Skeletal muscle tissue (tissue), 4 donors: ENCODE measurements around the gene MGAT2. TPM values are rescaled to one million over a fixed set of nuclear protein-coding genes. Genes with fewer than 3 reads are reported as not detected.
"Not testable (repeated sequence)": the region's sequence is repeated elsewhere in the genome, so short reads cannot be mapped to it uniquely, and the experiment has no call there.

Source experiments
- H3K27ac ChIP-seq: one replicate; pipeline ENCODE4 v1.7.0; 2013; ENCODE audit warnings: mild to moderate bottlenecking, low read depth, low read length, inconsistent platforms
- H3K27me3 ChIP-seq, 3 donors: one replicate each; pipeline ENCODE4 v1.7.0; 2013; ENCODE audit warnings: low read length in 3 of 3; ENCODE audit not compliant: control insufficient read depth in 3 of 3, insufficient read depth in 3 of 3
- H3K36me3 ChIP-seq, 3 donors: one replicate each; pipeline ENCODE4 v1.7.0; 2013; ENCODE audit warnings: low read length in 3 of 3; ENCODE audit not compliant: control insufficient read depth in 3 of 3, insufficient read depth in 3 of 3
- H3K4me1 ChIP-seq, 3 donors: one replicate each; pipeline ENCODE4 v1.7.0; 2013; ENCODE audit warnings: low read length in 3 of 3, mild to moderate bottlenecking in 3 of 3; ENCODE audit not compliant: control insufficient read depth in 3 of 3, insufficient read depth in 3 of 3
- H3K4me3 ChIP-seq, 3 donors: one replicate each; pipeline ENCODE4 v1.7.0; 2013; ENCODE audit warnings: low read length in 3 of 3
- H3K9ac ChIP-seq, 3 donors: one replicate each; pipeline ENCODE4 v1.7.0; 2013; ENCODE audit warnings: low read length in 3 of 3, mild to moderate bottlenecking in 3 of 3, moderate library complexity in 2 of 3, low read depth in 1 of 3
- H3K9me3 ChIP-seq, 3 donors: one replicate each; pipeline ENCODE4 v1.7.0; 2013; ENCODE audit warnings: low read length in 3 of 3; ENCODE audit not compliant: control insufficient read depth in 3 of 3
- total RNA-seq: library from RNA; depleted of rRNA; stranded (reverse); fragments of >200 nt; gene quantifications from one replicate; pipeline ENCODE4 v1.2.3, GENCODE V29; 2014
- donor health status: Osteomylitis.

MGAT2 gene
- total RNA-seq, 1 donor from 2014 or later, result 28.2 TPM

- Histone ChIP-seq H3K9me3 (no peaks in the 10 kb centered on the region), H3K4me1 (no peaks in the 10 kb centered on the region), H3K9ac (no peak overlapping the region), H3K27ac (no peak overlapping the region), H3K27me3 (no peaks in the 10 kb centered on the region), H3K4me3 (no peak overlapping the region), H3K36me3 (peaks cover 0 to 9% (median 0%) of the 10 kb centered on the region in 3 donors)
Observed at GRCh38 chr14:49607583-49607982, 13.0 kb upstream of the MGAT2 start.

- H3K9ac ChIP-seq, result no peak overlapping the region
- H3K36me3 ChIP-seq, result peaks cover 0 to 9% (median 0%) of the 10 kb centered on the region in 3 donors
- no peak overlapping the region for H3K4me3 ChIP-seq
- no peak overlapping the region for H3K27ac ChIP-seq
- H3K4me1 ChIP-seq, result no peaks in the 10 kb centered on the region
- no peaks in the 10 kb centered on the region for H3K9me3 ChIP-seq
- no peaks in the 10 kb centered on the region for H3K27me3 ChIP-seq
Observed at GRCh38 chr14:49612251-49612650, 8.3 kb upstream of the MGAT2 start.

GRCh38 chr14:49612671-49613070 lies 7.9 kb upstream of the MGAT2 start:
- Histone ChIP-seq H3K36me3 (peaks cover 0 to 9% (median 3%) of the 10 kb centered on the region in 3 donors), H3K4me3 (no peak overlapping the region), H3K27ac (no peak overlapping the region), H3K9ac (no peak overlapping the region), H3K9me3 (no peaks in the 10 kb centered on the region), H3K4me1 (no peaks in the 10 kb centered on the region), H3K27me3 (no peaks in the 10 kb centered on the region)

GRCh38 chr14:49614196-49614595 lies 6.4 kb upstream of the MGAT2 start:
- peaks cover 0 to 1% (median under 1%) of the 10 kb centered on the region in 3 donors for H3K4me1 ChIP-seq
- H3K9ac ChIP-seq, result no peak overlapping the region
- no peak overlapping the region for H3K27ac ChIP-seq
- H3K9me3 ChIP-seq, result no peaks in the 10 kb centered on the region
- H3K36me3 ChIP-seq, result peaks cover 2 to 18% (median 12%) of the 10 kb centered on the region in 3 donors
- no peaks in the 10 kb centered on the region for H3K27me3 ChIP-seq
- no peak overlapping the region for H3K4me3 ChIP-seq

- no peak overlapping the region for H3K9ac ChIP-seq
- H3K27ac ChIP-seq, result no peak overlapping the region
- peaks cover 2 to 18% (median 12%) of the 10 kb centered on the region in 3 donors for H3K36me3 ChIP-seq
- peaks cover 0 to 12% (median 8%) of the 10 kb centered on the region in 3 donors for H3K4me1 ChIP-seq
- no peaks in the 10 kb centered on the region for H3K9me3 ChIP-seq
- no peaks in the 10 kb centered on the region for H3K27me3 ChIP-seq
- H3K4me3 ChIP-seq, result no peak overlapping the region
Observed at GRCh38 chr14:49615776-49616175, 4.8 kb upstream of the MGAT2 start.

- peaks cover 13 to 28% (median 26%) of the 10 kb centered on the region in 3 donors for H3K4me1 ChIP-seq
- H3K9ac ChIP-seq, result no peak overlapping the region
- H3K36me3 ChIP-seq, result peaks cover 2 to 18% (median 12%) of the 10 kb centered on the region in 3 donors
- no peaks in the 10 kb centered on the region for H3K9me3 ChIP-seq
- no peaks in the 10 kb centered on the region for H3K27me3 ChIP-seq
- no peak overlapping the region for H3K27ac ChIP-seq
- H3K4me3 ChIP-seq, result no peak overlapping the region
Observed at GRCh38 chr14:49617852-49618519, 2.6 kb upstream of the MGAT2 start.

GRCh38 chr14:49619273-49619672 lies 1.3 kb upstream of the MGAT2 start:
- peak overlapping the region; percentile 96 to 97 (median 97) for H3K4me3 ChIP-seq
- peaks cover 2 to 21% (median 12%) of the 10 kb centered on the region in 3 donors for H3K36me3 ChIP-seq
- H3K27me3 ChIP-seq, H3K27ac ChIP-seq, H3K9me3 ChIP-seq: not testable (repeated sequence)
- H3K4me1 ChIP-seq, result peaks cover 24 to 35% (median 26%) of the 10 kb centered on the region in 3 donors
- peak overlapping the region in 2 of 3 donors; percentile 98 to 99 for H3K9ac ChIP-seq

- Histone ChIP-seq H3K4me3 (peak overlapping the region; percentile 96 to 97 (median 97)), H3K36me3 (peaks cover 2 to 22% (median 12%) of the 10 kb centered on the region in 3 donors), H3K9ac (peak overlapping the region; percentile 98 to 99 (median 99)), H3K9me3 (no peaks in the 10 kb centered on the region), H3K4me1 (peaks cover 25 to 35% (median 26%) of the 10 kb centered on the region in 3 donors), H3K27ac (peak overlapping the region; percentile 98), H3K27me3 (no peaks in the 10 kb centered on the region)
Observed at GRCh38 chr14:49619730-49620129, 869 bp upstream of the MGAT2 start.

GRCh38 chr14:49621114-49621881 lies 699 bp downstream of the MGAT2 start:
- Histone ChIP-seq H3K27ac (peak overlapping the region; percentile 98), H3K36me3 (peaks cover 2 to 24% (median 12%) of the 10 kb centered on the region in 3 donors), H3K9ac (peak overlapping the region; percentile 93 to 99 (median 98)), H3K27me3 (no peaks in the 10 kb centered on the region), H3K4me1 (peaks cover 25 to 35% (median 26%) of the 10 kb centered on the region in 3 donors), H3K4me3 (peak overlapping the region; percentile 83 to 97 (median 96)), H3K9me3 (no peaks in the 10 kb centered on the region)
